ENCODE results near the gene FOXD2.

Gene FOXD2

GRCh38 chr1:47417170-47418044, 20.4 kb upstream of the FOXD2 start:
- no peak for DNase-seq

- no peak for DNase-seq
These were observed 19.7 kb upstream of the FOXD2 start for GRCh38 chr1:47418122-47418521.

GRCh38 chr1:47418681-47419325, 19.0 kb upstream of the FOXD2 start:
- DNase-seq, result no peak

- DNase-seq, result no peak
These were observed 17.3 kb upstream of the FOXD2 start for GRCh38 chr1:47420547-47420946.

- DNase-seq, result no peak
These were observed 14.0 kb upstream of the FOXD2 start for GRCh38 chr1:47423872-47424271.

- peak; percentile 39 for DNase-seq
These were observed 13.4 kb upstream of the FOXD2 start for GRCh38 chr1:47424336-47424982.

GRCh38 chr1:47431534-47431933, 6.3 kb upstream of the FOXD2 start:
- DNase-seq, result no peak

GRCh38 chr1:47432071-47433036, 5.5 kb upstream of the FOXD2 start:
- no peak for DNase-seq

GRCh38 chr1:47433037-47433421, 4.8 kb upstream of the FOXD2 start:
- no peak for DNase-seq

GRCh38 chr1:47433477-47434050, 4.3 kb upstream of the FOXD2 start:
- DNase-seq, result no peak

GRCh38 chr1:47434051-47434842, 3.6 kb upstream of the FOXD2 start:
- no peak for DNase-seq

- no peak for DNase-seq
These were observed 2.1 kb upstream of the FOXD2 start for GRCh38 chr1:47435506-47436303.

- DNase-seq, result peak; percentile 75
These were observed 1.4 kb upstream of the FOXD2 start for GRCh38 chr1:47436304-47436978.

- DNase-seq, result no peak
These were observed 831 bp upstream of the FOXD2 start for GRCh38 chr1:47436979-47437446.

GRCh38 chr1:47438165-47439016, 547 bp downstream of the FOXD2 start:
- DNase-seq, result no peak

- DNase-seq, result no peak
These were observed 1.4 kb downstream of the FOXD2 start for GRCh38 chr1:47439017-47439818.

GRCh38 chr1:47439819-47440598, 2.2 kb downstream of the FOXD2 start:
- DNase-seq, result no peak
